Measurements from ENCODE around the gene ACTN1.

GRCh38 chr14:68977180-68977717 is 1.9 kb downstream of the ACTN1 start:
- no peak for TF ChIP-seq ZNF274 (IDR thresholded peaks at IDR 0.05; ENCODE audit: low read length)
- no peak for TF ChIP-seq ZNF274 (tag by site-specific recombination; IDR thresholded peaks at IDR 0.05; ENCODE audit: borderline replicate concordance)
- TF ChIP-seq SP3 (tag by site-specific recombination; IDR thresholded peaks at IDR 0.05) = no peak
- TF ChIP-seq ZNF830 (tag by site-specific recombination; IDR thresholded peaks at IDR 0.05; ENCODE audit: low read depth) = no peak
- TF ChIP-seq ZBTB10 (tag by site-specific recombination; IDR thresholded peaks at IDR 0.05) = no peak
- no peak for TF ChIP-seq ZNF133 (tag by site-specific recombination; IDR thresholded peaks at IDR 0.05)
- no peak for TF ChIP-seq SCRT1 (tag by site-specific recombination; IDR thresholded peaks at IDR 0.05; ENCODE audit: borderline replicate concordance)
- no peak for TF ChIP-seq CTCF (tag by site-specific recombination; IDR thresholded peaks at IDR 0.05)
- TF ChIP-seq YY1 (tag by site-specific recombination; IDR thresholded peaks at IDR 0.05) = no peak
- no peak for TF ChIP-seq REST (tag by site-specific recombination; IDR thresholded peaks at IDR 0.05)
- no peak for TF ChIP-seq PRDM4 (tag by site-specific recombination; IDR thresholded peaks at IDR 0.05)
- no peak for TF ChIP-seq ZNF324 (tag by site-specific recombination; IDR thresholded peaks at IDR 0.05)
- TF ChIP-seq TRIM28 (IDR thresholded peaks at IDR 0.05; ENCODE audit: borderline replicate concordance, low read length) = no peak
- no peak for TF ChIP-seq FEZF1 (tag by site-specific recombination; IDR thresholded peaks at IDR 0.05)
